GM06990 (cell line): Measurements from ENCODE around the gene PRSS22.

Source experiments
- DNase-seq: peaks from one replicate; pipeline ENCODE4 v3.0.0-alpha.2; 2011; ENCODE audit not compliant: insufficient read length; ENCODE audit errors: extremely low read depth
- H3K27me3 ChIP-seq: replicated peaks from 2 replicates; pipeline ENCODE4 v1.6.0; 2011; ENCODE audit warnings: low read length; ENCODE audit not compliant: control insufficient read depth, insufficient read depth
- H3K36me3 ChIP-seq: 2 replicates; pipeline ENCODE4 v1.5.1; 2011; ENCODE audit warnings: low read length; ENCODE audit not compliant: control insufficient read depth, insufficient read depth
- H3K4me3 ChIP-seq: replicated peaks from 2 replicates; pipeline ENCODE4 v1.5.1; 2011; ENCODE audit warnings: low read depth, mild to moderate bottlenecking, control low read depth, low read length
- TF ChIP-seq, protein P1 (sequence below): IDR thresholded peaks from 2 replicates; pipeline ENCODE4 v1.5.1; 2011; ENCODE audit warnings: low read length, control low read depth, mild to moderate bottlenecking, inconsistent platforms; ENCODE audit not compliant: insufficient read depth, poor library complexity, severe bottlenecking

PRSS22 gene

DNA sequence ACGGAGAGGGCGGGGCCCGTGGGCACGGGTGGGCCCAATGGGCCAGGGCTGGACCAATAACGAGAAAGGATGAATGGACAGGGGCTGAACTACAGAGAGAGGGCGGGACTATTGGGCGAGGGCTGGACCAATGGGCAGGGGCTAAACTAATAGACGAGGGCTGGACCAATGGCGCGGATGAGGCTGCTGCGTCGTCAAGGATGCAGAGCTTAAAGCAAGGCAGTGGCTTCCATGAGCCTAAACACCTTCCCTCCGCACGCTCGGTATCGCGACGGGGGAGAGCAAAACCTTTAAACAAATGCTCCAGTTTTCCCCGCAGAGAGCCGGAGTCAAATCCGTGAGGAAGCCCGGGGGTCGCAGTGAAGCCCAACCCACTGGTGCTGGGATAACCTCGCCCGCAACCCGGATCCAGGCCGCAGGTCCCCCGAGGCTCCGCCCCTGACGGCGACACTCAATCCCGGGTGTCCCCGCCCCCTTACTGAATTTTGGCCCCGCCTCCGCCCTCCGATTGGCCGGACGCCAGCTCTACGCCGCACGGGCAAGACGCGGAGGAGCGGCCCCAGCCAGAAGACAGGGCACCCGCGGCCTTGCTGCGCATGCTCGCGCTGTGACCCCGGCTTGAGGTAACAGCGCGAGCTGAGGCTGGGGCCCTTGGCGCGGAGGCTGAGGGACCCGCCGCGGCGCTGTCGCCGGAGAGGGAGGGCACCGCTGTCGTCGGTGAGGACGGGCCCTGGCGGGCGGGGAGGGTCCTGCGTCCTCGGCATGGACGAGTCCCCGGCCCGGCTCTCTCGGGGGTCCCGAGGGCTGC, 24.9 kb upstream of the PRSS22 start, which contains the start of gene FLYWCH2:
Gene FLYWCH2, plus strand, starts transcription at position 566 of the 808 bp plus-strand sequence. CDS start 13,235 bp downstream, outside the sequence.
- TF ChIP-seq, protein P1, sequence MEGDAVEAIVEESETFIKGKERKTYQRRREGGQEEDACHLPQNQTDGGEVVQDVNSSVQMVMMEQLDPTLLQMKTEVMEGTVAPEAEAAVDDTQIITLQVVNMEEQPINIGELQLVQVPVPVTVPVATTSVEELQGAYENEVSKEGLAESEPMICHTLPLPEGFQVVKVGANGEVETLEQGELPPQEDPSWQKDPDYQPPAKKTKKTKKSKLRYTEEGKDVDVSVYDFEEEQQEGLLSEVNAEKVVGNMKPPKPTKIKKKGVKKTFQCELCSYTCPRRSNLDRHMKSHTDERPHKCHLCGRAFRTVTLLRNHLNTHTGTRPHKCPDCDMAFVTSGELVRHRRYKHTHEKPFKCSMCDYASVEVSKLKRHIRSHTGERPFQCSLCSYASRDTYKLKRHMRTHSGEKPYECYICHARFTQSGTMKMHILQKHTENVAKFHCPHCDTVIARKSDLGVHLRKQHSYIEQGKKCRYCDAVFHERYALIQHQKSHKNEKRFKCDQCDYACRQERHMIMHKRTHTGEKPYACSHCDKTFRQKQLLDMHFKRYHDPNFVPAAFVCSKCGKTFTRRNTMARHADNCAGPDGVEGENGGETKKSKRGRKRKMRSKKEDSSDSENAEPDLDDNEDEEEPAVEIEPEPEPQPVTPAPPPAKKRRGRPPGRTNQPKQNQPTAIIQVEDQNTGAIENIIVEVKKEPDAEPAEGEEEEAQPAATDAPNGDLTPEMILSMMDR: no peak
- H3K27me3 ChIP-seq: no peaks in the 10 kb centered on the region
- peak within 1 kb of the TSS; percentile 96 for H3K4me3 ChIP-seq
- peak; percentile 99 for DNase-seq
- no peaks in the 10 kb centered on the region for H3K36me3 ChIP-seq

GRCh38 chr16:2881783-2882649, 24.0 kb upstream of the PRSS22 start:
- Histone ChIP-seq H3K36me3 (no peaks in the 10 kb centered on the region), H3K27me3 (no peaks in the 10 kb centered on the region), H3K4me3 (peak overlapping the region; percentile 96)
- no peak for DNase-seq
- TF ChIP-seq, protein P1: no peak

GRCh38 chr16:2879854-2880508, 22.0 kb upstream of the PRSS22 start:
- TF ChIP-seq, protein P1: no peak
- no peak for DNase-seq
- no peaks in the 10 kb centered on the region for H3K27me3 ChIP-seq

GRCh38 chr16:2874912-2875362, 17.0 kb upstream of the PRSS22 start:
- TF ChIP-seq, protein P1: peak; percentile 99
- DNase-seq: peak; percentile 78
- Histone ChIP-seq H3K27me3 (no peaks in the 10 kb centered on the region), H3K4me3 (no peak overlapping the region), H3K36me3 (no peaks in the 10 kb centered on the region)

More at GRCh38 chr16:2879854-2880508, 22.0 kb upstream of the PRSS22 start:
- no peaks in the 10 kb centered on the region for H3K36me3 ChIP-seq
- H3K4me3 ChIP-seq: no peak overlapping the region

DNA sequence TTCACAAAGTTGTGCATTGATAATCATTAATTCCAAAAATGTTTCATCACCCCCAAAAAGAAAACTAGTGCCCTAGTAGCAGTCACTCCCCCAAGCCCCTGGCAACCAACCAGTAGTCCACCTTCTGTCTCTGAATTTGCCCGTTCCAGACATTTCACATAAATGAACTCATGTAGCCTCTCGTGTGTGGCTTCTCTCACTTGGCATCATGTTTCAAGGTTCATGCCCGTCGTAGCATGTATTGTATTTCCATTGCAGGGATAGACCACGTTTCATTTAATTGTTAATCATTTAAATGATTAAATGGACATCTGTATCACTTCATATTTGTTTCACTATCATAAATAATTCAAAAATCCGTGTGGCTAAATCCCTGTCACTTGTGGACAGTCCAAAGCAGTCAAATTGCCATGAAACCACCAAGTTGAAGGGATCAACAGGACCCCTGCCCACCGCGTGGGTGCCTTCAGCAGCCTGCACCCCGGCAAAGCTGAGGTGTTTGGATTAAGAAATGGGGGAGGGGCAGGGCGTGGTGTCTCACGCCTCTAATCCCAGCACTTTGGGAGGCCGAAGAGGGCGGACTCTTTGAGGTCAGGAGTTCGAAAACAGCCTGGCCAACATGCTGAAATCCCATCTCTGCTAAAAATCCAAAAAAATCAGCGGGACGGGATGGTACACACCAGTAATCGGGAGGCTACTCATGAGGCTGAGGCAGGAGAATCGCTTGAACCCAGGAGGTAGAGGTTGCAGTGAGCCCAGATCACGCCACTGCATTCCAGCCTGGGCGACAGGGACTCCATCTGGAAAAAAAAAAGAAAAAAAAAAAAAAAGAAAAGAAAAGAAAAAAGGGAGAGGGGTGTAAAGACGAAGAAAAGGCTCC, 16.3 kb upstream of the PRSS22 start:
- TF ChIP-seq, protein P1: no peak
- no peak overlapping the region for H3K4me3 ChIP-seq
- H3K36me3 ChIP-seq: no peaks in the 10 kb centered on the region
- H3K27me3 ChIP-seq: no peaks in the 10 kb centered on the region
- DNase-seq: no peak
